ENCODE measurements around the gene ADCY5.

ADCY5 gene

DNA sequence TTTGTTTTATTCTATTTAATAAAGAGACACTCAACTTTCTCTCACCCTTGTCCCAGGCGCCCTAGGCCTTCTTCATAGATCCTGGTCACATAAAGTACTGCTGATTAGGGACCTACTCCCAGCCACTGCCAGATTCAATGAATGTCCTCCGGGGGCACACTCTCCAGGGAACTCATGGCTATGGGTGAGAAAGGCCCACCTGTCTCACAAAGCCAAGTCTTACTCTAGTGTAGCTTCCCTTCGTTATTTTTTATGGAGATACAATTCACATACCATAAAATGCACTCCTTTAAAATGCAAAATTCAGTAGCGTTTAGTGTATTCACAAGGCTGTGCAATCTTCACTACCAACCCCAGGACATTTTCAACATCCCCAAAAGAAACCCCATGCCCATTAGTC is 87.8 kb downstream of the ADCY5 start:
- no peak overlapping the region for H3K4me3 ChIP-seq (replicated peaks; ENCODE audit: low read depth, low read length)
- TF ChIP-seq, protein P1, sequence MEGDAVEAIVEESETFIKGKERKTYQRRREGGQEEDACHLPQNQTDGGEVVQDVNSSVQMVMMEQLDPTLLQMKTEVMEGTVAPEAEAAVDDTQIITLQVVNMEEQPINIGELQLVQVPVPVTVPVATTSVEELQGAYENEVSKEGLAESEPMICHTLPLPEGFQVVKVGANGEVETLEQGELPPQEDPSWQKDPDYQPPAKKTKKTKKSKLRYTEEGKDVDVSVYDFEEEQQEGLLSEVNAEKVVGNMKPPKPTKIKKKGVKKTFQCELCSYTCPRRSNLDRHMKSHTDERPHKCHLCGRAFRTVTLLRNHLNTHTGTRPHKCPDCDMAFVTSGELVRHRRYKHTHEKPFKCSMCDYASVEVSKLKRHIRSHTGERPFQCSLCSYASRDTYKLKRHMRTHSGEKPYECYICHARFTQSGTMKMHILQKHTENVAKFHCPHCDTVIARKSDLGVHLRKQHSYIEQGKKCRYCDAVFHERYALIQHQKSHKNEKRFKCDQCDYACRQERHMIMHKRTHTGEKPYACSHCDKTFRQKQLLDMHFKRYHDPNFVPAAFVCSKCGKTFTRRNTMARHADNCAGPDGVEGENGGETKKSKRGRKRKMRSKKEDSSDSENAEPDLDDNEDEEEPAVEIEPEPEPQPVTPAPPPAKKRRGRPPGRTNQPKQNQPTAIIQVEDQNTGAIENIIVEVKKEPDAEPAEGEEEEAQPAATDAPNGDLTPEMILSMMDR (IDR thresholded peaks at IDR 0.05; ENCODE audit: low read length, missing control alignments) = no peak
- no peak for DNase-seq (ENCODE audit: low read depth)

- no peak for DNase-seq (ENCODE audit: low read depth)
- TF ChIP-seq, protein P1 (IDR thresholded peaks at IDR 0.05; ENCODE audit: low read length, missing control alignments) = no peak
- H3K4me3 ChIP-seq (replicated peaks; ENCODE audit: low read depth, low read length) = no peak overlapping the region
Observed at GRCh38 chr3:123357275-123357674, 91.6 kb downstream of the ADCY5 start.

GRCh38 chr3:123353850-123354233 is 95.0 kb downstream of the ADCY5 start:
- DNase-seq (ENCODE audit: low read depth) = peak; percentile 22
- H3K4me3 ChIP-seq (replicated peaks; ENCODE audit: low read depth, low read length) = no peak overlapping the region
- TF ChIP-seq, protein P1 (IDR thresholded peaks at IDR 0.05; ENCODE audit: low read length, missing control alignments) = no peak

DNA sequence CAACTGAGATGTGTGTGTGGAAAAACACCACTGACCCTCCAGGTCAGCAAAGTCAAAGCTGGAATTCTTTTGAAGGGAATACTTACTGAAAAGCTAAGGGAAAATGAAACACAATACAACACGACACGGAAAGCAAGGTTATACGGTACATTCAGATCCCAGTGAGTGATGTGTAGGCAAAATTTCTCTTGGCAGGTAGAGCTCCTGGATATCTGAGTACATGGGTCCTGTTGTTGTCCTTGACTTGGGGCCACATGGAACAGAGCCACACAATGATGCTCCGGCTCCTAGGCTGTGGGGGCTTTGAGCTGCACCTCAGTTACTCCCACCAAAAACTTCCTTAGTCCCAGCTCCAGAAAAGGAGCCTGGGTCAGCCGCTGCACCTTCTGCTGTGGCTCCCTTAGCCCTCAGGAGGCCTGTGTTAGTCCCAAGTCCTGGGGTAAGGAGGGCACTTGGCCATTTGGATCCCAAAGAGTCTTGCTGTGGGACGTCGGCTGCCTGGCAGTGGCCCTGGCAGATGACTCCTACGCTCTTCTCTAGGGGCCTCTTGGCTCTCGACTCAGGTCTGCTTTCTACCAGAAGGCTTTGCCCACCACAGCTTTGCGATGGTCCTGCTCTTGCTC is 95.6 kb downstream of the ADCY5 start:
- TF ChIP-seq, protein P1 (IDR thresholded peaks at IDR 0.05; ENCODE audit: low read length, missing control alignments) = no peak
- no peak for DNase-seq (ENCODE audit: low read depth)
- no peak overlapping the region for H3K4me3 ChIP-seq (replicated peaks; ENCODE audit: low read depth, low read length)

DNA sequence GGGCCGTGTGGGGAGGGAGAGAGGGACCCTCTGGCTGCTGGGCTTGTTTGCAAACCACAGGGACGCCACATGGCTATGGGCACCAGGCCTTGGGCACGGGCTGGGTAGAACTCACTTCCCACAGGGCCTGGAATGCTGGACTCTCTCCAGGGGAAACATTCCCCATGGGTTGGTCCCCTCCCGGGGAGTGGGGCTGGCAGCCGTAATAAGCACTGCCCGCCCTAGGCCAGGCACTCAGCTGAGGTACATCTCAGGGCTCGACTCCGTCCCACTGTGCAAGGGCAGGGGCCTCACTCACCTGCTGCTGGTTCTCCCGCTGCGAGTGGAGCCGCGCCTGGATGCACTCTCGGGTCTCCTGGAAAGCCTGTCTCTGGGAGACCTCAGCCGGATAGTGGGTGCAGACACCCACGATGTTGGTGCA is 96.7 kb downstream of the ADCY5 start:
- TF ChIP-seq, protein P1 (IDR thresholded peaks at IDR 0.05; ENCODE audit: low read length, missing control alignments) = no peak
- no peak for DNase-seq (ENCODE audit: low read depth)
- H3K4me3 ChIP-seq (replicated peaks; ENCODE audit: low read depth, low read length) = no peak overlapping the region

DNA sequence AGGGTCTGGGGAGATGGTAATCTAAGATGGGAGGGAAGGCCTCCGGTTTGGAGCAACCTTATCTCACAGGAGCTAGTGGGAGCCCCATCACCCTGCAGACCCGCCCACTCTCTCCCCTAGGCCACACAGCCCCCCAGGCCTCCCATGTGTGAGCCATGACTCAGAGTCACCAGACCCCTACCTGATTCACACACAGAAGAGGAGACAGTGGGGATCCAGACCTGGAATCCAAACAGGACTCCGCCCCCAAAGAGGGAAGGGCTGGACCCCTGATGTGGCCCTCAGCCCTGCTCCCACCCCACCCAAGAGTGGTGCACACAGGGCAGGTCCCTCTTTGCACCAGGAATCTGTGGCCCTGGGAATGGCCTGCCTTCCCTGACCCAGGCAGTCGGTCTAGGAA is 97.4 kb downstream of the ADCY5 start:
- TF ChIP-seq, protein P1 (IDR thresholded peaks at IDR 0.05; ENCODE audit: low read length, missing control alignments) = no peak
- DNase-seq (ENCODE audit: low read depth) = no peak
- H3K4me3 ChIP-seq (replicated peaks; ENCODE audit: low read depth, low read length) = no peak overlapping the region

GRCh38 chr3:123350971-123351370 is 97.9 kb downstream of the ADCY5 start:
- TF ChIP-seq, protein P1 (IDR thresholded peaks at IDR 0.05; ENCODE audit: low read length, missing control alignments) = no peak
- no peak for DNase-seq (ENCODE audit: low read depth)
- H3K4me3 ChIP-seq (replicated peaks; ENCODE audit: low read depth, low read length) = no peak overlapping the region

Data from fibroblast of pulmonary artery (primary cell).